Neural cell (in vitro differentiated cells): Measurements from ENCODE around the gene KCNMB2. TPM values are rescaled to one million over a fixed set of nuclear protein-coding genes. Genes with fewer than 3 reads are reported as not detected.

Experiments
- H2AFZ ChIP-seq: fragments of 200-600, 300-800 bp; sonication (generic), shearing (Covaris generic); 2 replicates; pipeline ENCODE4 v1.6.0; 2014; ENCODE audit warnings: low read depth, mild to moderate bottlenecking, antibody characterized with exemption, low read length, moderate library complexity
- H3F3A ChIP-seq: fragments of 200-600 bp; shearing (Covaris generic); 2 replicates; pipeline ENCODE4 v1.6.1; 2016; ENCODE audit warnings: mild to moderate bottlenecking, moderate library complexity, mixed read lengths, antibody characterized with exemption, low read length; ENCODE audit not compliant: insufficient read depth, poor library complexity, severe bottlenecking
- H3K27ac ChIP-seq: fragments of 200-600, 300-800 bp; sonication (generic), shearing (Covaris generic); 2 replicates; pipeline ENCODE4 v1.5.1; 2014; ENCODE audit warnings: mild to moderate bottlenecking, low read length, moderate library complexity
- H3K27me3 ChIP-seq: fragments of 300-800, 200-600 bp; sonication (generic), shearing (Covaris generic); 2 replicates; pipeline ENCODE4 v1.6.0; 2014; ENCODE audit warnings: mild to moderate bottlenecking, low read depth, low read length, moderate library complexity; ENCODE audit not compliant: insufficient read depth
- H3K36me3 ChIP-seq: fragments of 300-800, 200-600 bp; sonication (generic), shearing (Covaris generic); 2 replicates; pipeline ENCODE4 v1.5.1; 2014; ENCODE audit warnings: mild to moderate bottlenecking, antibody characterized with exemption, low read length, moderate library complexity; ENCODE audit not compliant: insufficient read depth
- H3K4me2 ChIP-seq: fragments of 300-800, 200-600 bp; sonication (generic), shearing (Covaris generic); 2 replicates; pipeline ENCODE4 v1.6.0; 2014; ENCODE audit warnings: mild to moderate bottlenecking, low read length
- H3K4me3 ChIP-seq: fragments of 300-800, 200-600 bp; sonication (generic), shearing (Covaris generic); 2 replicates; pipeline ENCODE4 v1.5.1; 2014; ENCODE audit warnings: mild to moderate bottlenecking, low read length, moderate library complexity
- H3K79me2 ChIP-seq: fragments of 200-600 bp; shearing (Covaris generic); replicated peaks from 2 replicates; pipeline ENCODE4 v1.6.0; 2014; ENCODE audit warnings: mild to moderate bottlenecking, low read length, moderate library complexity; ENCODE audit not compliant: insufficient read depth
- H3K9ac ChIP-seq: fragments of 300-800, 200-600 bp; sonication (generic), shearing (Covaris generic); 2 replicates; pipeline ENCODE4 v1.6.1; 2016; ENCODE audit warnings: mild to moderate bottlenecking, low read length, mixed read lengths
- H3K9me2 ChIP-seq: fragments of 200-600 bp; shearing (Covaris generic); 2 replicates; pipeline ENCODE4 v1.6.1; 2016; ENCODE audit warnings: mild to moderate bottlenecking, low read length, mixed read lengths; ENCODE audit not compliant: insufficient read depth
- H3K9me3 ChIP-seq: fragments of 200-600, 300-800 bp; sonication (generic), shearing (Covaris generic); 2 replicates; pipeline ENCODE4 v1.6.1; 2016; ENCODE audit warnings: mild to moderate bottlenecking, mixed run types, low read length, moderate library complexity, mixed read lengths
- H4K20me1 ChIP-seq: fragments of 200-600 bp; shearing (Covaris generic); 2 replicates; pipeline ENCODE4 v1.6.1; 2016; ENCODE audit warnings: mild to moderate bottlenecking, mixed run types; ENCODE audit not compliant: insufficient read depth
- EP300 ChIP-seq: fragments of 450-650 bp; conservative IDR thresholded peaks from 2 replicates; pipeline ENCODE4 v1.6.1; 2014; ENCODE audit warnings: antibody characterized with exemption, mild to moderate bottlenecking, moderate library complexity; ENCODE audit not compliant: poor library complexity, severe bottlenecking
- EZH2 ChIP-seq: fragments of 200-600, 300-800 bp; shearing (Covaris generic), sonication (generic); IDR thresholded peaks from 2 replicates; pipeline ENCODE4 v1.6.1; 2014; ENCODE audit warnings: antibody characterized with exemption, low read length, borderline replicate concordance, mild to moderate bottlenecking; ENCODE audit not compliant: insufficient read depth, poor library complexity, severe bottlenecking
- MXI1 ChIP-seq: fragments of 450-650 bp; conservative IDR thresholded peaks from 2 replicates; pipeline ENCODE4 v1.6.1; 2014; ENCODE audit warnings: antibody characterized with exemption, mild to moderate bottlenecking; ENCODE audit not compliant: poor library complexity, severe bottlenecking
- POLR2AphosphoS5 ChIP-seq: IDR thresholded peaks from 2 replicates; pipeline ENCODE4 v1.6.1; 2012
- RAD21 ChIP-seq: fragments of 450-650 bp; conservative IDR thresholded peaks from 2 replicates; pipeline ENCODE4 v1.6.1; 2014; ENCODE audit warnings: antibody characterized with exemption, mild to moderate bottlenecking, moderate library complexity
- SMC3 ChIP-seq: fragments of 450-650 bp; conservative IDR thresholded peaks from 2 replicates; pipeline ENCODE4 v1.6.1; 2014; ENCODE audit warnings: antibody characterized with exemption, mild to moderate bottlenecking, moderate library complexity; ENCODE audit not compliant: poor library complexity
- TAF1 ChIP-seq: IDR thresholded peaks from 2 replicates; pipeline ENCODE4 v1.6.1; 2012; ENCODE audit warnings: low read depth
- polyA plus RNA-seq: library from polyadenylated mRNA; depleted of rRNA; stranded (reverse); fragments of >200 nt; gene quantifications from 2 replicates; pipeline ENCODE4 v1.2.3, GENCODE V29; 2014
- TF ChIP-seq, protein P1 (sequence below): IDR thresholded peaks from 2 replicates; pipeline ENCODE4 v1.6.1; 2012; ENCODE audit warnings: borderline replicate concordance
- TF ChIP-seq, protein P2 (sequence below): fragments of 450-650 bp; IDR thresholded peaks from 2 replicates; pipeline ENCODE4 v1.5.1; 2014; ENCODE audit warnings: antibody characterized with exemption, mild to moderate bottlenecking, moderate library complexity; ENCODE audit not compliant: poor library complexity, severe bottlenecking

The KCNMB2 gene
- polyA plus RNA-seq, 1 donor from 2014 or later = 0.93 TPM

DNA sequence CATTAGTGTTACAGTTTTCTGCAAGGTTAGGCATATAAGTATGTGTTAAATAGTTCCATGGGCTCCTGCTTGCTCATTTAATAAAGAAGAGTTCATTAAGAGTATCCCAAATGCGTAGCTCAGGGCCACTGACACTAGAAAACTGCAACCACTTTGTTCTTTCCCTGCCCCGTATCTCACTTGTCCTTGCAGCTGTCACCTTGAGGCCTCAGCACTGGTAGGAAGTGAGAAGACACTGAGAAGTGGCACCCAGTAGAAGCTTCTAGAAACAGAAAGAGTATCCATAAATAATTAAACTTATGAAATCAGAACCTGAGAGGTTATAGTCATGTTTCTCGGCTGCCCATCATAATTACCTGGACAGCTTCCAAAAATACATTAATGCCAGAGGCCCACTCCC lies 266.0 kb downstream of the KCNMB2 start:
- Histone ChIP-seq H3K4me2 (no peak overlapping the region), H2AFZ (no peak overlapping the region), H3K27ac (no peak overlapping the region), H3K79me2 (no peaks in the 10 kb centered on the region), H3K9me2 (no peaks in the 10 kb centered on the region), H3K36me3 (no peaks in the 10 kb centered on the region), H3K27me3 (no peaks in the 10 kb centered on the region), H3F3A (no peaks in the 10 kb centered on the region), H3K9me3 (no peaks in the 10 kb centered on the region), H3K9ac (no peak overlapping the region), H4K20me1 (no peaks in the 10 kb centered on the region), H3K4me3 (no peak overlapping the region)
- TF ChIP-seq POLR2AphosphoS5 = no peak
- TF ChIP-seq, protein P1, sequence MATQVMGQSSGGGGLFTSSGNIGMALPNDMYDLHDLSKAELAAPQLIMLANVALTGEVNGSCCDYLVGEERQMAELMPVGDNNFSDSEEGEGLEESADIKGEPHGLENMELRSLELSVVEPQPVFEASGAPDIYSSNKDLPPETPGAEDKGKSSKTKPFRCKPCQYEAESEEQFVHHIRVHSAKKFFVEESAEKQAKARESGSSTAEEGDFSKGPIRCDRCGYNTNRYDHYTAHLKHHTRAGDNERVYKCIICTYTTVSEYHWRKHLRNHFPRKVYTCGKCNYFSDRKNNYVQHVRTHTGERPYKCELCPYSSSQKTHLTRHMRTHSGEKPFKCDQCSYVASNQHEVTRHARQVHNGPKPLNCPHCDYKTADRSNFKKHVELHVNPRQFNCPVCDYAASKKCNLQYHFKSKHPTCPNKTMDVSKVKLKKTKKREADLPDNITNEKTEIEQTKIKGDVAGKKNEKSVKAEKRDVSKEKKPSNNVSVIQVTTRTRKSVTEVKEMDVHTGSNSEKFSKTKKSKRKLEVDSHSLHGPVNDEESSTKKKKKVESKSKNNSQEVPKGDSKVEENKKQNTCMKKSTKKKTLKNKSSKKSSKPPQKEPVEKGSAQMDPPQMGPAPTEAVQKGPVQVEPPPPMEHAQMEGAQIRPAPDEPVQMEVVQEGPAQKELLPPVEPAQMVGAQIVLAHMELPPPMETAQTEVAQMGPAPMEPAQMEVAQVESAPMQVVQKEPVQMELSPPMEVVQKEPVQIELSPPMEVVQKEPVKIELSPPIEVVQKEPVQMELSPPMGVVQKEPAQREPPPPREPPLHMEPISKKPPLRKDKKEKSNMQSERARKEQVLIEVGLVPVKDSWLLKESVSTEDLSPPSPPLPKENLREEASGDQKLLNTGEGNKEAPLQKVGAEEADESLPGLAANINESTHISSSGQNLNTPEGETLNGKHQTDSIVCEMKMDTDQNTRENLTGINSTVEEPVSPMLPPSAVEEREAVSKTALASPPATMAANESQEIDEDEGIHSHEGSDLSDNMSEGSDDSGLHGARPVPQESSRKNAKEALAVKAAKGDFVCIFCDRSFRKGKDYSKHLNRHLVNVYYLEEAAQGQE = no peak

DNA sequence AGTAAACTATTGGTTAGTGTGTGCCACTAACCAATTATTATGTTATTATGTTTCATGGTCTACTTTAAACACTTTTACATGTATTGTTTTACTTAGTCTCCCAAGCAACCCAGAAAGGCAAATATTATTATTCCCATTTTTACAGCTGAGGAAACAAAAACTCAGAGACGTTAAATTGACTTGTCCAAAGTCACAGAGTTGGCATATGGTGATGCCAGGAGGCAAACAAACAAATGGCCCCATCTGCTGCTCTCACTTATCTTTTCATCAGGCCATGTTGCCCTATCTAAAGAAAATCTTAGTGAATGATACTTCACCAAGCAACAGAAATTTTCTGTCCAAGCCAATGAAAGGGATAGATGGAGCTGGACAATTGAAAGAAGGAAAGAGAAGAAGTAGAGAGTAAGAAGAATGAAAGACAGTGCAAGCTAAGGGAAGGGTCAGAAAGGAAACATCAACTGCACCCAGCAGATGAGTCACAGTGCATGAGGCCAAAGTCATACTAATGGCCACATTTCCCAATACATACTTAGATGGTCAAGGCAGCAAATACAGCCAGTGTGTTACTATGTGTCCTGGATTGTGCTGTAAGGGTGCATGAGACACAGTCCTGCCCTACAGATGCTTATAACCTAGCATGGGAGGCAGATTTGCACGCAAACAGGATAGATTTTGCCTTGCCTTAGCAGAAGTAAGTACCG lies 266.9 kb downstream of the KCNMB2 start:
- Histone ChIP-seq H3K27ac (no peak overlapping the region), H3K9ac (no peak overlapping the region), H3K9me3 (no peaks in the 10 kb centered on the region), H3K36me3 (no peaks in the 10 kb centered on the region), H2AFZ (no peak overlapping the region), H3K4me3 (no peak overlapping the region), H3K79me2 (no peaks in the 10 kb centered on the region), H3K4me2 (no peak overlapping the region), H3K27me3 (no peaks in the 10 kb centered on the region), H3F3A (no peaks in the 10 kb centered on the region), H4K20me1 (no peaks in the 10 kb centered on the region), H3K9me2 (no peaks in the 10 kb centered on the region)
- TF ChIP-seq MXI1 = no peak
- TF ChIP-seq, protein P1 = no peak
- TF ChIP-seq SMC3 = no peak
- TF ChIP-seq EZH2 = no peak
- TF ChIP-seq, protein P2, sequence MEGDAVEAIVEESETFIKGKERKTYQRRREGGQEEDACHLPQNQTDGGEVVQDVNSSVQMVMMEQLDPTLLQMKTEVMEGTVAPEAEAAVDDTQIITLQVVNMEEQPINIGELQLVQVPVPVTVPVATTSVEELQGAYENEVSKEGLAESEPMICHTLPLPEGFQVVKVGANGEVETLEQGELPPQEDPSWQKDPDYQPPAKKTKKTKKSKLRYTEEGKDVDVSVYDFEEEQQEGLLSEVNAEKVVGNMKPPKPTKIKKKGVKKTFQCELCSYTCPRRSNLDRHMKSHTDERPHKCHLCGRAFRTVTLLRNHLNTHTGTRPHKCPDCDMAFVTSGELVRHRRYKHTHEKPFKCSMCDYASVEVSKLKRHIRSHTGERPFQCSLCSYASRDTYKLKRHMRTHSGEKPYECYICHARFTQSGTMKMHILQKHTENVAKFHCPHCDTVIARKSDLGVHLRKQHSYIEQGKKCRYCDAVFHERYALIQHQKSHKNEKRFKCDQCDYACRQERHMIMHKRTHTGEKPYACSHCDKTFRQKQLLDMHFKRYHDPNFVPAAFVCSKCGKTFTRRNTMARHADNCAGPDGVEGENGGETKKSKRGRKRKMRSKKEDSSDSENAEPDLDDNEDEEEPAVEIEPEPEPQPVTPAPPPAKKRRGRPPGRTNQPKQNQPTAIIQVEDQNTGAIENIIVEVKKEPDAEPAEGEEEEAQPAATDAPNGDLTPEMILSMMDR = no peak
- no peak for TF ChIP-seq EP300
- no peak for TF ChIP-seq RAD21
- no peak for TF ChIP-seq POLR2AphosphoS5
- no peak for TF ChIP-seq TAF1
